Skeletal muscle tissue (tissue), 4 donors: ENCODE measurements around the gene SLC22A5. TPM values are rescaled to one million over a fixed set of nuclear protein-coding genes. Genes with fewer than 3 reads are reported as not detected.
"Not testable (repeated sequence)": the region's sequence is repeated elsewhere in the genome, so short reads cannot be mapped to it uniquely, and the experiment has no call there.

Experiments
- H3K27ac ChIP-seq: one replicate; pipeline ENCODE4 v1.7.0; 2013; ENCODE audit warnings: mild to moderate bottlenecking, low read depth, low read length, inconsistent platforms
- H3K27me3 ChIP-seq, 3 donors: one replicate each; pipeline ENCODE4 v1.7.0; 2013; ENCODE audit warnings: low read length in 3 of 3; ENCODE audit not compliant: control insufficient read depth in 3 of 3, insufficient read depth in 3 of 3
- H3K36me3 ChIP-seq, 3 donors: one replicate each; pipeline ENCODE4 v1.7.0; 2013; ENCODE audit warnings: low read length in 3 of 3; ENCODE audit not compliant: control insufficient read depth in 3 of 3, insufficient read depth in 3 of 3
- H3K4me1 ChIP-seq, 3 donors: one replicate each; pipeline ENCODE4 v1.7.0; 2013; ENCODE audit warnings: low read length in 3 of 3, mild to moderate bottlenecking in 3 of 3; ENCODE audit not compliant: control insufficient read depth in 3 of 3, insufficient read depth in 3 of 3
- H3K4me3 ChIP-seq, 3 donors: one replicate each; pipeline ENCODE4 v1.7.0; 2013; ENCODE audit warnings: low read length in 3 of 3
- H3K9ac ChIP-seq, 3 donors: one replicate each; pipeline ENCODE4 v1.7.0; 2013; ENCODE audit warnings: low read length in 3 of 3, mild to moderate bottlenecking in 3 of 3, moderate library complexity in 2 of 3, low read depth in 1 of 3
- H3K9me3 ChIP-seq, 3 donors: one replicate each; pipeline ENCODE4 v1.7.0; 2013; ENCODE audit warnings: low read length in 3 of 3; ENCODE audit not compliant: control insufficient read depth in 3 of 3
- total RNA-seq: library from RNA; depleted of rRNA; stranded (reverse); fragments of >200 nt; gene quantifications from one replicate; pipeline ENCODE4 v1.2.3, GENCODE V29; 2014
- donor health status: Osteomylitis.

SLC22A5 gene
- total RNA-seq, 1 donor from 2014 or later, result 2.1 TPM

- Histone ChIP-seq H3K4me3 (no peak overlapping the region), H3K27me3 (no peaks in the 10 kb centered on the region), H3K9me3 (no peaks in the 10 kb centered on the region), H3K27ac (no peak overlapping the region), H3K36me3 (no peaks in the 10 kb centered on the region), H3K4me1 (peaks cover 15 to 21% (median 19%) of the 10 kb centered on the region in 3 donors), H3K9ac (no peak overlapping the region)
Measured at GRCh38 chr5:132407970-132408369, 38.5 kb downstream of the SLC22A5 start.

DNA sequence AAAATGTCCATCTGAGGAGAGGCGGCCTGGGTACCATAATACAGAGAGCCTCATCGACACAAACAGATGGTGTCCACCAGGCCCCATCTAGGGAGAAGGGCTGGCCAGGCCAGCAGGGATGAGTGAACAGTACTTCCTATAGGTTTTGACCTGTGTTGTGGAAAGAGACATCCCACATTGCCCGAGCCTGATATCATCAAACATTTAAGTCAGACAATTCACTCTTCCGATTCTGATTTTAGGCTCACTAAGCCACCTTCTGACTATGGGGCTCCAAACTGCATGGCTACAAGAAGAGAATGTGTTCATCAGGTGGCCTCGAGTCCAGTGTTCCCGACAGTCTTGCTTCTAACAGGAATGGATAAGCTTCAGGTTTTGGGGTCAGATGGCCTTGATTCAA lies 38.9 kb downstream of the SLC22A5 start:
- H3K36me3 ChIP-seq, result no peaks in the 10 kb centered on the region
- H3K27me3 ChIP-seq, result no peaks in the 10 kb centered on the region
- H3K9ac ChIP-seq, result no peak overlapping the region
- peaks cover 15 to 21% (median 21%) of the 10 kb centered on the region in 3 donors for H3K4me1 ChIP-seq
- no peaks in the 10 kb centered on the region for H3K9me3 ChIP-seq
- H3K27ac ChIP-seq, result no peak overlapping the region
- no peak overlapping the region for H3K4me3 ChIP-seq

GRCh38 chr5:132408965-132409364 lies 39.5 kb downstream of the SLC22A5 start:
- Histone ChIP-seq H3K27ac (no peak overlapping the region), H3K4me3 (no peak overlapping the region), H3K36me3 (no peaks in the 10 kb centered on the region), H3K4me1 (peaks cover 15 to 21% (median 21%) of the 10 kb centered on the region in 3 donors), H3K9me3 (no peaks in the 10 kb centered on the region), H3K27me3 (no peaks in the 10 kb centered on the region), H3K9ac (no peak overlapping the region)

GRCh38 chr5:132410451-132411303 lies 41.2 kb downstream of the SLC22A5 start:
- H3K4me3 ChIP-seq, result peak overlapping the region; percentile 91 to 94 (median 93)

DNA sequence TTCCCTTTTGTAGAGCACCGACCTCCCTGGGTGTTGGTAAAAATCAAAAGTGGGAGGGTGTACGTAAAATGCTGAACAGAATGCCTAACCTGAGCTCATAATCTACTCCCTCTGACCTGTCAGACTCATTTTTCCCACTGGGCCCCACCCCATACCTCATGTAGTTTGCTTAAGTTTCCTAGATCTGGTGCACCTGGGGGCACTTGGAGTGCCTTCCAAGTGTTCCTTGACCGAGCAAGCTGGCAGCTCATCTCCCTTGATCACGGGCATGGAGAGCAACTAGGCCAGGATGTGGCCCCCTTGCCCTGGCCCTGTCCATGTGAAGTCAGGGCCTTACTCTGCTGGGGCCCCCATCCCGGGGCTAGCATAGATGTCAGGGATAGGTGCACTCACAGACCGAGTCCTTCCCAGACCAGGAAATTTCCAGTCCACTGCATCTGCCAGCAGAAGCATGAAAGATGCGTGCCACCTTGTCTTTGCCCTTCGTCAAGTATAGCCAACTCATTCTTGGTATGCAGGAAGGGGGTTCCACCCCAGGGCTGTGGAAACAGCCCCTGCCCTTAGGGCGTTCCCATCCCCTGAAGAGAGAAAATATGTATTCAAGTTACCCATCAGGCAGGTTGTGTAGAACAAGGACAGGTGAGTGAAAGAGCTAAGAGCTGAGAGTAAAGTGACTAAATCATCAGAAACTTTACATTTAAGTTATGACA lies 41.9 kb downstream of the SLC22A5 start:
- peak overlapping the region; percentile 97 to 99 (median 98) for H3K9ac ChIP-seq
- peaks cover 39 to 43% (median 41%) of the 10 kb centered on the region in 3 donors for H3K4me1 ChIP-seq
- H3K27me3 ChIP-seq, result no peaks in the 10 kb centered on the region
- no peaks in the 10 kb centered on the region for H3K36me3 ChIP-seq
- no peaks in the 10 kb centered on the region for H3K9me3 ChIP-seq
- H3K4me3 ChIP-seq, result peak overlapping the region; percentile 91 to 94 (median 93)
- peak overlapping the region; percentile 97 for H3K27ac ChIP-seq

More at GRCh38 chr5:132410451-132411303, 41.2 kb downstream of the SLC22A5 start:
- Histone ChIP-seq H3K9me3 (no peaks in the 10 kb centered on the region), H3K27ac (peak overlapping the region; percentile 97), H3K9ac (peak overlapping the region; percentile 97 to 99 (median 98)), H3K27me3 (no peaks in the 10 kb centered on the region), H3K4me1 (peaks cover 31 to 38% (median 38%) of the 10 kb centered on the region in 3 donors), H3K36me3 (no peaks in the 10 kb centered on the region)

GRCh38 chr5:132413567-132413966 lies 44.1 kb downstream of the SLC22A5 start:
- no peaks in the 10 kb centered on the region for H3K36me3 ChIP-seq
- no peak overlapping the region for H3K9ac ChIP-seq
- no peaks in the 10 kb centered on the region for H3K27me3 ChIP-seq
- no peak overlapping the region for H3K4me3 ChIP-seq
- H3K4me1 ChIP-seq, result peaks cover 56 to 60% (median 57%) of the 10 kb centered on the region in 3 donors
- H3K27ac ChIP-seq, result no peak overlapping the region
- H3K9me3 ChIP-seq, result no peaks in the 10 kb centered on the region

DNA sequence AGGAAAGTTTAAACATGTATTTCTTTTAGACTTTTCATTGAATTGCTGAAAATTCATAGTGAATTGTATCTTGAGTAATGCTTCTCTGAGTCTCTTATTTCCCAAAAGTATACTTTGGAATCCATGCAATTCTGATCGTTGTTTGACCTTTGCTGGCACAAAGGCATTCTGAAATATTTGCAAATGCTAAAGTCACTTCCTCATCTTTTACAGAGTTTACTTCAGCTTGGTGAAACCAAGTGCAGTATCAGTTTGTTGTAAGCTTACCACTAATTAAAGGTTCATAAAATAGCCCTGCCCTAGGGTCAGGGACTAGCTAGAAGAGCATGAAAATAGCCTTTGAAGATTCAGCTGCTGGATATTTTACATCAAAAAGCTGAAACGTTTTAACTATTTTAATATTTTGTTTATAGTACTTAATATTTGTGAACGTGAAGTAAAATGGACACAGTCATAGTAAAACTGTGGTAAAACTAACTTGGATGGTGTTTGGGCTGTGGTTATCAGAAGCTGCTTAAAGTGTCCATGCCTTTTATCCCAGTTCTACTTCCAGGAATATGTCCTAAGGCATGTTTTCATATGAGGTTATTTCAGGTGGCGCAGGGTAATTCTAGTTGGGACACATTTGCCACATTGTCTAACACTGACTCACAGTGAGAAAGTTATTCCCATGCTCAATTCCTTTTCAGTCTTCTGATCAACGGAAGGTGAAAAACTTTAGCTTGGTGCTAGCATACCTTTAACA lies 45.3 kb downstream of the SLC22A5 start:
- Histone ChIP-seq H3K36me3 (peaks cover 0 to under 1% (median 0%) of the 10 kb centered on the region in 3 donors), H3K4me3 (peak overlapping the region in 2 of 3 donors; percentile 14 to 15), H3K27ac (peak overlapping the region; percentile 70), H3K4me1 (peaks cover 62 to 72% (median 65%) of the 10 kb centered on the region in 3 donors), H3K9ac (peak overlapping the region; percentile 51 to 61 (median 61)), H3K27me3 (no peaks in the 10 kb centered on the region), H3K9me3 (no peaks in the 10 kb centered on the region)

DNA sequence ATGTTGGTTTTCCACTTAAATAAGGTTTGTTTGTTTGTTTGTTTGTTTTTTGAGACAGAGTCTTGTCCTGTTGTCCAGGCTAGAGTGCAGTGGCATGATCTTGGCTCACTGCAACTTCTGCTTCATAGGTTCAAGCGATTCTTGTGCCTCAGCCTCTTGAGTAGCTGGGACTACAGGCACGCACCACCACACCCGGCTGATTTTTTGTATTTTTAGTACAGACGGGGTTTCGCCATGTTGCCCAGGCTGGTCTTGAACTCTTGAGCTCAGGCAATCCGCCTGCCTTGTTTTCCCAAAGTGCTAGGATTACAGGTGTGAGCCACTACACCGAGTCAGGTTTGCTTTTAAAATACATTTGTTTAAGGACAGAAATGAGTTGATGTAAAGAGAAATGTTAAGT lies 46.0 kb downstream of the SLC22A5 start:
- Histone ChIP-seq H3K27ac (peak overlapping the region; percentile 70), H3K9ac (peak overlapping the region in 2 of 3 donors; percentile 61), H3K4me1 (peaks cover 69 to 75% (median 70%) of the 10 kb centered on the region in 3 donors)
- not testable (repeated sequence) for H3K27me3 ChIP-seq, H3K36me3 ChIP-seq, H3K4me3 ChIP-seq, H3K9me3 ChIP-seq

- Histone ChIP-seq H3K36me3 (peaks cover 5 to 7% (median 5%) of the 10 kb centered on the region in 3 donors), H3K27me3 (no peaks in the 10 kb centered on the region), H3K9me3 (no peaks in the 10 kb centered on the region), H3K9ac (peak overlapping the region in 1 of 3 donors; percentile 20), H3K4me3 (no peak overlapping the region), H3K27ac (no peak overlapping the region), H3K4me1 (peaks cover 74 to 76% (median 74%) of the 10 kb centered on the region in 3 donors)
Measured at GRCh38 chr5:132416306-132417009, 46.9 kb downstream of the SLC22A5 start.
